Retinal pigment epithelial cell (primary cell): ENCODE measurements around the gene LGALS13.

Experiments
- DNase-seq: peaks from one replicate; pipeline ENCODE4 v3.0.0-alpha.2; 2010; ENCODE audit warnings: low read depth
- H3K4me3 ChIP-seq: 2 replicates; pipeline ENCODE4 v1.5.1; 2011; ENCODE audit warnings: mild to moderate bottlenecking, low read length, control low read depth, moderate library complexity
- CTCF ChIP-seq: conservative IDR thresholded peaks from 2 replicates; pipeline ENCODE4 v1.5.1; 2011; ENCODE audit warnings: low read depth, low read length, control low read depth, inconsistent platforms

The LGALS13 gene

GRCh38 chr19:39563408-39563807 lies 38.9 kb upstream of the LGALS13 start:
- TF ChIP-seq CTCF, result no peak
- peak; percentile 58 for DNase-seq
- no peak overlapping the region for H3K4me3 ChIP-seq

DNA sequence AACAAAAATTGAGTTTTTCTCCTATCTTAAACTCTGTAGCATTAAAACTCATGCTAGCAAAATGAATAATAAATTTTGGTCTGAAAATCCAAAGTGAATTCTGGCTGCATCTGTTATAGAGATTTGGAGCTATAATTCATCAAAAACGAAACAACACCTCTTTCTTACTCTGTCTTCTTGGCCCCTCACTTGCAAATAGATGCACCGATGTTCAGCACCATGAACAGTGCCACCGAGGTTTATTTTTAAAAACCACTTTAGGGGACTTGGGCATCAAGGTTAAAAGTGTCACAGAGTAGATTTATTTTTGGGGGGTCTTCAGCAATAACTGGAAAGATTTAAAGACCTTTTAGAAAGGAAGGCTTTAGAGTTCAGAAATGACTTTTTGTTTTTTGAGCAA lies 36.3 kb upstream of the LGALS13 start:
- no peak overlapping the region for H3K4me3 ChIP-seq
- TF ChIP-seq CTCF, result no peak
- DNase-seq, result no peak

DNA sequence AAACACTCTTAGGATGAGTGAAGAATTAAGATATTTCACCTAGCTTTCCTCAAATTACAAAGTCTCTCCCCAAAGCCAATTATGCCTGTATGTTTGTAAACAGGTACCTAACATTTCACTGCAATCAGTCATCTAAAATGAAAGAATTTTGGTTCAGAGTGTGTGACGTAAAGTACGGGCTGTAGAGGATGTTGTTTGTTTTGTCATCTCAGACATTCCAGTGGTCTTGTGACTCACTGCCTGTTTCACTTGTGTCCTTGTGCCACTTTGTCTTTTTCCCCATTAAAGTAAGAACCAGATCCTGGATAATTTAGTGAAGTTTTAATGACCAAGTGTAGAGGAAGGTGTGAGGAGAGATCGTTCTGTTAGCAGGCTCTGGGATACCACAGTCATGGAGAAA lies 33.7 kb upstream of the LGALS13 start:
- no peak for TF ChIP-seq CTCF
- DNase-seq, result no peak
- no peak overlapping the region for H3K4me3 ChIP-seq

DNA sequence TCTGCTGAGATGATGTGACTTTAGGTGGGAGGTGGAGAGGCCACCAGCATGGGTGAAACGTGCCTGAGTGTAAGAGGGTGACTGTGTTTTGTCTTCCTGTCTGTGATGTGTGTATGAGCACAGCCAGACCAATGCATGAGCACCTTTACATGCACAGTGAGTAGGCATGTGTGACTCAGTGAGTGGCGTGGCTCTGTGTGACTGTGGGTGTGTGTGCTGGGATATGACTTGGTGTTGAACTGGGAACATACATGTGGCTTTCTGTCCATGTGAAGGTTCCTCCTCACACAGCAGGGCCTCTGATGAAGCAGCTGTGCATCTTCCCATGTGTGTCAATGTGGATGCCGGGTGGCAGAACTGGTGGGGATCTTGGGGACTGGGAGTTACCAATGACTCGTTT lies 19.9 kb upstream of the LGALS13 start:
- no peak overlapping the region for H3K4me3 ChIP-seq
- no peak for TF ChIP-seq CTCF
- DNase-seq, result no peak

- H3K4me3 ChIP-seq, result no peak overlapping the region
- TF ChIP-seq CTCF, result no peak
- no peak for DNase-seq
These were observed 19.3 kb upstream of the LGALS13 start for GRCh38 chr19:39582891-39583625.

DNA sequence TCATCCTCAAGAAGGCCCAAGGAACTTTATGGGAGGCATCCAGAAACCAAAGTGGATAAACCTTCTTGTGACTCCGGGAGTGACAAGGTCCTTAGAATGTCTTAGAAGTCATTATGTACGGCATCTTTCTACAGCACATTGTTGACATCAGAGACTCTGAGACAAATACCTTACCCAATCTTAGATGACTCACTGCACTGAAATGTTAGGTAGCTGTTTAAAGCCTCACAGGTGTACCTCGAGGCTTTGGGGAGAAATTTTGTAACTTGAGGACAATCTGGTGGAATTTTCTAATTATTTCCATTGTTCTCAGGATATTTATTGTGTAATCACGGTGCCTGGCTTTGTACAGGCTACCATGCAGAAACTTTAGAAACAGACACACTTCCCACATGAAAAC lies 14.8 kb upstream of the LGALS13 start:
- DNase-seq, result no peak
- TF ChIP-seq CTCF, result no peak
- H3K4me3 ChIP-seq, result no peak overlapping the region

DNA sequence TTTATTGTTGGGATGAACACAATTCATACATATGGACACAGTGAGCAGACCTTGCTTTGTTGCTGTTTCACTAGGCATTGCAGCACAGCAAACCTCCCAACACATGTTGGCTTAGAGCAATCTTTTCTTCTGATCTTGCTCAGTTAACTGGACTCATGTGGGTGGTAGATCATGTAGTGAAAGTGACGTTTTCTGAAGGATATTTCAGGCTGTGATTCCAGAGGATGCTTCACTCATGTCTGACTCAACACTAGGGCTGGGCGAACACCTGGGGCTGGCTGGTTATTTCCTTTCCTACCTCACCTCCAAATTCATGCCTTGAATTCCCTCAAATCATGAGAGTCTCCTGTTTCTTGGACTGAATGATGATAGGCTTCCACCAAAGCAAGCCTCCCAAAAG lies 14.3 kb upstream of the LGALS13 start:
- TF ChIP-seq CTCF, result no peak
- no peak overlapping the region for H3K4me3 ChIP-seq
- no peak for DNase-seq
